ENCODE data around the gene LHX3.

Gene LHX3

GRCh38 chr9:136244969-136245218 is 40.0 kb upstream of the LHX3 start:
- no peak for TF ChIP-seq CTCF (IDR thresholded peaks at IDR 0.05)

- no peak for TF ChIP-seq CTCF (IDR thresholded peaks at IDR 0.05)
These were observed 39.4 kb upstream of the LHX3 start for GRCh38 chr9:136244122-136244968.

GRCh38 chr9:136243631-136244030 is 38.7 kb upstream of the LHX3 start:
- no peak for TF ChIP-seq CTCF (IDR thresholded peaks at IDR 0.05)

GRCh38 chr9:136242918-136243525 is 38.1 kb upstream of the LHX3 start:
- no peak for TF ChIP-seq CTCF (IDR thresholded peaks at IDR 0.05)

- TF ChIP-seq CTCF (IDR thresholded peaks at IDR 0.05), result no peak
These were observed 37.3 kb upstream of the LHX3 start for GRCh38 chr9:136242248-136242647.

- TF ChIP-seq CTCF (IDR thresholded peaks at IDR 0.05), result no peak
These were observed 36.6 kb upstream of the LHX3 start for GRCh38 chr9:136241542-136241941.

- no peak for TF ChIP-seq CTCF (IDR thresholded peaks at IDR 0.05)
These were observed 36.0 kb upstream of the LHX3 start for GRCh38 chr9:136240941-136241340.

Data from LNCAP (cell line).